Uterus (tissue), 4 donors: ENCODE measurements around the gene NHLRC1. TPM values are rescaled to one million over a fixed set of nuclear protein-coding genes. Genes with fewer than 3 reads are reported as not detected.

ENCODE experiments used
- DNase-seq, 2 donors: peaks; one replicate each; pipeline ENCODE4 v3.0.0-alpha.2; 2019 to 2020
- H3K27ac ChIP-seq, 2 donors: fragments of 200-600 bp; sonication (generic); 1 replicate in 1 of 2; 2 replicates in 1 of 2; pipeline ENCODE4 v1.5.1; 2016 to 2018
- H3K27me3 ChIP-seq, 2 donors: fragments of 200-600 bp; sonication (generic); one replicate each; pipeline ENCODE4 v1.5.1; 2018 to 2019; ENCODE audit warnings: control low read depth in 1 of 2
- H3K36me3 ChIP-seq, 2 donors: fragments of 200-600 bp; sonication (generic); one replicate each; pipeline ENCODE4 v1.5.1; 2019; ENCODE audit warnings: control low read depth in 1 of 2
- H3K4me1 ChIP-seq, 2 donors: fragments of 200-600 bp; sonication (generic); one replicate each; pipeline ENCODE4 v1.5.1; 2018 to 2019; ENCODE audit warnings: control low read depth in 1 of 2
- H3K4me3 ChIP-seq, 2 donors: fragments of 200-600 bp; sonication (generic); 1 replicate in 1 of 2; 2 replicates in 1 of 2; pipeline ENCODE4 v1.5.1; 2018 to 2019; ENCODE audit warnings: mild to moderate bottlenecking in 1 of 2
- H3K9me3 ChIP-seq, 2 donors: fragments of 200-600 bp; sonication (generic); one replicate each; pipeline ENCODE4 v1.5.1; 2019; ENCODE audit warnings: control low read depth in 1 of 2
- POLR2A ChIP-seq, 2 donors: fragments of 450-650 bp; IDR thresholded peaks; one replicate each; pipeline ENCODE4 v1.6.1; 2016; ENCODE audit warnings: antibody characterized with exemption in 2 of 2, mild to moderate bottlenecking in 1 of 2, moderate library complexity in 1 of 2
- intact Hi-C: fragments of 100-400 bp; cut with DNase I; formaldehyde crosslinking; loops from one replicate; pipeline ENCODE4 v1.15.1; 2023; ENCODE audit warnings: low total_unique reads
- total RNA-seq, 4 donors: library from RNA; depleted of rRNA in 3 of 4; stranded (reverse); fragments of >200 nt in 3 of 4; gene quantifications; one replicate each; pipeline versions ENCODE4 v1.1.0 to v1.2.4, GENCODE V29; 2014 to 2023
- TF ChIP-seq, protein P1 (sequence below), 4 experiments: fragments of 200-600 bp in 2 of 4; fragments of 450-650 bp in 2 of 4; sonication (generic) in 2 of 4; IDR thresholded peaks; one replicate each; pipeline ENCODE4 v1.5.1; 2016 to 2019; ENCODE audit warnings: antibody characterized with exemption in 4 of 4, mild to moderate bottlenecking in 2 of 4, moderate library complexity in 1 of 4
- donor health status: DM: yes; HTN: yes; CAD: no.

The NHLRC1 gene
- 1 to 10 TPM in 2 of 4 donors, not detected in 2; 1.4 to 2.3 TPM for total RNA-seq

DNA sequence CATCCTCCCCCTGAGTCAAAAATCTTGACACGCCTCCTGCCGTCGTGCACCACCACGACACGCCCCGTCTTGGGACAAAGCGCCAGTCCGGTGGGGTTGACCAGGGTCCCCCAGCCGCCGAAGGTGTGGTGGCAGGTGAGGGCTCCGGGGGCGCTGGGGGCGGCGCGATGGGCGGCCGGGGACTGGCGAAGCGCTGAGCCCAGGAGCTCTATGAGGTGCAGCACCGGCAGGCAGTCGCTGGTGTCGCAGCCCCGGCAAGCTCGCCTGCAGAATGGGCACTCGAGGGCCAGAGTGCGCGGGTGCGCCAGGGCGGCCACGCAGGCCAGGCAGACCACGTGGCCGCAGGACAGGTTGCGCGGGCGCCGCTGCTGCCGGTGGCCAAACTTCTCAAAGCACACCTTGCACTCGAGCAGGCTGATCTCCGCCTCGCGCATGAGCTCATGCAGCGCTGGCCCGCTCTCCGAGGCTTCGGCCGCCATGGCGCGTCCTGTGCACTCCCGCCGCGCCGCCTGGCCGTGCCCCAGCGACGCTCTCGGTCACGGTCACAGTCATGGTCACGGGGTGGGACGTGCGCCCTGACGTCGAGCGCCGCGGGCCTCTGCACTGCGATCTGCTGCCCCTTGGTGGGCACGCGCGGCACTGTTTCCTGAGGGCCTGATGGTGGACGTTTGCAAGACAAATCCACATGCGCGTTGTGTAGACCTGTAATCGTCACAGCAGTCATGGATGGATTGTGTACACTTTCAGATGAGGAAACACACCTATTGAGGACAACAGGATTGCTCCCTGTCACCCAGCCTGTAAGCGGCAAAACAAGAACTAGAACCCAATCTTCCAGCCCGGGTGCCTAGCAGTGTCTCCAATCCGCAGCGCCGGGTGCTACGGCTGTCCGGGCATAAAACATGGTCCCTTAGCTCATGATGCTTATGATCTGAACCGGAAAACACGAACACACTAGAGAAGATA, at the start of gene NHLRC1:
TSS of gene NHLRC1 (minus strand) at position 550 of the 966 bp plus-strand sequence. CDS start at position 479, 71 bp downstream.
- Histone ChIP-seq H3K9me3 (no peaks in the 10 kb centered on the region), H3K36me3 (no peaks in the 10 kb centered on the region), H3K4me3 (peak within 1 kb of the TSS; percentile 36 to 41), H3K27me3 (no peaks in the 10 kb centered on the region), H3K4me1 (no peaks in the 10 kb centered on the region), H3K27ac (peak within 1 kb of the TSS; percentile 2 to 53)
- intact Hi-C loops, result no loop called here
- TF ChIP-seq, protein P1, sequence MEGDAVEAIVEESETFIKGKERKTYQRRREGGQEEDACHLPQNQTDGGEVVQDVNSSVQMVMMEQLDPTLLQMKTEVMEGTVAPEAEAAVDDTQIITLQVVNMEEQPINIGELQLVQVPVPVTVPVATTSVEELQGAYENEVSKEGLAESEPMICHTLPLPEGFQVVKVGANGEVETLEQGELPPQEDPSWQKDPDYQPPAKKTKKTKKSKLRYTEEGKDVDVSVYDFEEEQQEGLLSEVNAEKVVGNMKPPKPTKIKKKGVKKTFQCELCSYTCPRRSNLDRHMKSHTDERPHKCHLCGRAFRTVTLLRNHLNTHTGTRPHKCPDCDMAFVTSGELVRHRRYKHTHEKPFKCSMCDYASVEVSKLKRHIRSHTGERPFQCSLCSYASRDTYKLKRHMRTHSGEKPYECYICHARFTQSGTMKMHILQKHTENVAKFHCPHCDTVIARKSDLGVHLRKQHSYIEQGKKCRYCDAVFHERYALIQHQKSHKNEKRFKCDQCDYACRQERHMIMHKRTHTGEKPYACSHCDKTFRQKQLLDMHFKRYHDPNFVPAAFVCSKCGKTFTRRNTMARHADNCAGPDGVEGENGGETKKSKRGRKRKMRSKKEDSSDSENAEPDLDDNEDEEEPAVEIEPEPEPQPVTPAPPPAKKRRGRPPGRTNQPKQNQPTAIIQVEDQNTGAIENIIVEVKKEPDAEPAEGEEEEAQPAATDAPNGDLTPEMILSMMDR (IDR thresholded peaks at IDR 0.05), result peak; percentile 90 to 94 (median 94)
- peak in 1 of 2 donors; percentile 40 for TF ChIP-seq POLR2A (IDR thresholded peaks at IDR 0.05)
- DNase-seq, result peak; percentile 83 to 86

DNA sequence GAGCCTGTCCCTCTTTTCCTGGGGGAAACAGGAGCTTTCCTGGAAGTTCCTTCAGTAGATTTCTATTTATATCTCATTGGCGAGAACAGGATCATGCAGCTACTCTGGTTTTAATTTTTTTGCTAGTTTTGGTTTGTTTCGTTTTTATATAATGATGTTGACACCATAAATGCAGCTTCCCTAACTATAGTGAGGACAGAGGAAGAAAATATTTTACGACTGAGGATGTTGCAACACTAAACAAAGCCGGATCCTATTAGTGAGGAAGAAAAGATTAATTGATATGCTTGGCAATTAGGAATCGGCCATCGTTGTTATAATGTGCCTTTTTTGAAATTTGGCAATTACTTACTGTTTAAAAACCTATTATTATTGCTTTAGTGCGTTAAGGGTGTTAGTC, 49.4 kb upstream of the NHLRC1 start:
- Histone ChIP-seq H3K36me3 (peaks cover 0 to 5% of the 10 kb centered on the region in 2 donors), H3K9me3 (no peaks in the 10 kb centered on the region), H3K4me3 (no peak overlapping the region), H3K27me3 (no peaks in the 10 kb centered on the region), H3K27ac (no peak overlapping the region), H3K4me1 (no peaks in the 10 kb centered on the region)
- TF ChIP-seq, protein P1 (IDR thresholded peaks at IDR 0.05), result no peak
- no peak for DNase-seq
- intact Hi-C loops, result no loop called here

GRCh38 chr6:18168264-18168663, 45.8 kb upstream of the NHLRC1 start:
- intact Hi-C loops, result no loop called here
- TF ChIP-seq, protein P1 (IDR thresholded peaks at IDR 0.05), result no peak
- no peak for TF ChIP-seq POLR2A (IDR thresholded peaks at IDR 0.05)
- no peak for DNase-seq
- Histone ChIP-seq H3K4me3 (no peak overlapping the region), H3K27ac (no peak overlapping the region), H3K36me3 (peaks cover 0 to 5% of the 10 kb centered on the region in 2 donors), H3K9me3 (no peaks in the 10 kb centered on the region), H3K4me1 (no peaks in the 10 kb centered on the region), H3K27me3 (no peaks in the 10 kb centered on the region)

DNA sequence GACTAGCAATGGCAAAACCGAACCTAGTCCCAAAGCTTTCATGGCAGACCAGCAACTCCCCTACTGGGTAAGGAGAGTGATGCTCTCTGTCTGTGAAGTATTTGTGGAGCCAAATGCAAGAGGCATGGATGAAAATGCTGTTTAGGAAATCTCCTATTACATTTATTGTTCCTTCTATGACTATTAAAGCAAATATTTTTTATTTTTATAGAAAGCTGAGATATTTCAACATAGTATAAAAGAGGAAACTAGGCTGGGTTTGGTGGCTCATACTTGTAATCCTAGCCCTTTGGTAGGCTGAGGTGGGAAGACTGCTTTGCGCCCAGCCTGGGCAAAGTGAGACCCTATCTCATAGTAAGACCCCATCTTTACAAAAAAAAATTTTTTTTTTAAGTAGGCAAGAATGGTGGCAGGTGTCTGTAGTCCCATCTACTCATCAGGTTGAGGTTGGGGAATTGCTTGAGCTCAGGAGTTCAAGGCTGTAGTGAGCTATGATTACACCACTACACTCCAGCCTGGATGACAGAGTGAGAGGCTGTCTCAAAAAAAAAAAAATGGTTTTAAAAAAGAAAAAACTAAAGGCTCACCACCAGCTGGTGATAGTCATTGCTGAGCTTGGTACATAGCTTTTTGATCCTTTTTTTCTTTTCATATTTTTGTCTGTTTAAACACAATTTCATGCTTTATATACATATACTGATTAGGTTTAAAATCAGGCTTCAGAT, 44.0 kb upstream of the NHLRC1 start:
- H3K27ac ChIP-seq, result no peak overlapping the region
- no peak for DNase-seq
- no peak overlapping the region for H3K4me3 ChIP-seq
- intact Hi-C loops, result no loop called here
- no peaks in the 10 kb centered on the region for H3K27me3 ChIP-seq
- TF ChIP-seq, protein P1 (IDR thresholded peaks at IDR 0.05), result no peak
- TF ChIP-seq POLR2A (IDR thresholded peaks at IDR 0.05), result no peak
- no peaks in the 10 kb centered on the region for H3K9me3 ChIP-seq
- H3K4me1 ChIP-seq, result no peaks in the 10 kb centered on the region
- H3K36me3 ChIP-seq, result peaks cover 0 to 5% of the 10 kb centered on the region in 2 donors
